Small intestine (tissue), 7 donors: ENCODE measurements around the gene CDK7. TPM values are rescaled to one million over a fixed set of nuclear protein-coding genes. Genes with fewer than 3 reads are reported as not detected.

Experiments used
- DNase-seq, 2 donors: peaks; one replicate each; pipeline versions ENCODE4 v3.0.0 to v3.0.0-alpha.2; 2013
- FAIRE-seq: peaks from 2 replicates; lab custom pipeline; 2012; peaks lifted over from hg19 to GRCh38; lab: Jason Lieb, UNC
- H3K27ac ChIP-seq, 3 donors: one replicate each; pipeline ENCODE4 v1.5.1; 2013; ENCODE audit warnings: low read length in 2 of 3, mild to moderate bottlenecking in 2 of 3, control low read depth in 1 of 3, inconsistent platforms in 1 of 3, low read depth in 1 of 3, moderate library complexity in 1 of 3
- H3K27me3 ChIP-seq, 3 donors: one replicate each; pipeline ENCODE4 v1.6.1; 2013; ENCODE audit warnings: low read length in 3 of 3, inconsistent platforms in 1 of 3; ENCODE audit not compliant: control insufficient read depth in 3 of 3, insufficient read depth in 3 of 3
- H3K36me3 ChIP-seq, 3 donors: one replicate each; pipeline ENCODE4 v1.6.1; 2013; ENCODE audit warnings: low read length in 3 of 3, inconsistent platforms in 1 of 3, low read depth in 1 of 3, mild to moderate bottlenecking in 1 of 3, moderate library complexity in 1 of 3; ENCODE audit not compliant: control insufficient read depth in 3 of 3, insufficient read depth in 2 of 3
- H3K4me1 ChIP-seq, 3 donors: one replicate each; pipeline ENCODE4 v1.6.1; 2013; ENCODE audit warnings: low read length in 2 of 3, inconsistent platforms in 1 of 3, low read depth in 1 of 3, mild to moderate bottlenecking in 1 of 3, moderate library complexity in 1 of 3; ENCODE audit not compliant: control insufficient read depth in 3 of 3, insufficient read depth in 2 of 3
- H3K4me3 ChIP-seq, 3 donors: one replicate each; pipeline ENCODE4 v1.5.1; 2013; ENCODE audit warnings: low read length in 3 of 3, control low read depth in 1 of 3, inconsistent platforms in 1 of 3, low read depth in 1 of 3, mild to moderate bottlenecking in 1 of 3, moderate library complexity in 1 of 3
- H3K9me3 ChIP-seq, 2 donors: one replicate each; pipeline ENCODE4 v1.6.1; 2013; ENCODE audit warnings: low read depth in 1 of 2, low read length in 1 of 2; ENCODE audit not compliant: control insufficient read depth in 2 of 2, insufficient read depth in 1 of 2
- WGBS, 3 donors: extraction: QIAGEN DNeasy Blood & Tissue Kit; methylation state at CpG; one replicate each; pipeline ENCODE4 v1.1.7; 2013; 5-methylcytosine and 5-hydroxymethylcytosine counted together
- polyA plus RNA-seq, 4 donors: library from polyadenylated mRNA; stranded (reverse) in 3 of 4; unstranded in 1 of 4; fragments of 200-250 nt in 3 of 4; fragments of 120-200 nt in 1 of 4; gene quantifications; one replicate each; pipeline versions ENCODE4 v1.2.1 to v1.2.3, GENCODE V29; 2013
- donor health status: healthy with polysubstance abuse.
- donor health status: control.
- donor health status: control.
- donor health status: Bipolar disorder and iron deficiency.
- donor health status: healthy.

Gene CDK7
- polyA plus RNA-seq, 4 donors: 19.7 to 38.8 (median 22.1) TPM

GRCh38 chr5:69265931-69266330 lies 31.2 kb downstream of the CDK7 start:
- Histone ChIP-seq H3K36me3 (peaks cover 4 to 35% (median 15%) of the 10 kb centered on the region in 3 donors), H3K27ac (no peak overlapping the region), H3K27me3 (no peaks in the 10 kb centered on the region), H3K4me3 (no peak overlapping the region), H3K4me1 (no peaks in the 10 kb centered on the region), H3K9me3 (no peaks in the 10 kb centered on the region)
- no peak for FAIRE-seq
- DNase-seq: peak in 1 of 2 donors; percentile 9
- 84 to 93% (median 91%) methylated on average over 11 of the region's 11 CpGs for WGBS, 3 donors

- no peaks in the 10 kb centered on the region for H3K27me3 ChIP-seq
- 90 to 95% (median 95%) methylated on average over 5 of the region's 5 CpGs for WGBS, 3 donors
- FAIRE-seq: no peak
- peaks cover 2 to 37% (median 10%) of the 10 kb centered on the region in 3 donors for H3K36me3 ChIP-seq
- no peak overlapping the region for H3K27ac ChIP-seq
- no peaks in the 10 kb centered on the region for H3K9me3 ChIP-seq
- no peak for DNase-seq
- H3K4me3 ChIP-seq: no peak overlapping the region
- H3K4me1 ChIP-seq: no peaks in the 10 kb centered on the region
Observed at GRCh38 chr5:69268899-69269298, 34.2 kb downstream of the CDK7 start.

- no peak for FAIRE-seq
- Histone ChIP-seq H3K27ac (no peak overlapping the region), H3K36me3 (peaks cover 2 to 40% (median 8%) of the 10 kb centered on the region in 3 donors)
Observed at GRCh38 chr5:69270840-69271239, 36.2 kb downstream of the CDK7 start.

GRCh38 chr5:69271376-69271775 lies 36.7 kb downstream of the CDK7 start:
- 79 to 84% (median 81%) methylated on average over 4 of the region's 4 CpGs for WGBS, 3 donors
- no peaks in the 10 kb centered on the region for H3K9me3 ChIP-seq
- FAIRE-seq (no peak), DNase-seq (no peak)
- H3K4me3 ChIP-seq: no peak overlapping the region
- no peaks in the 10 kb centered on the region for H3K27me3 ChIP-seq
- no peak overlapping the region for H3K27ac ChIP-seq
- H3K36me3 ChIP-seq: peaks cover 2 to 41% (median 9%) of the 10 kb centered on the region in 3 donors
- no peaks in the 10 kb centered on the region for H3K4me1 ChIP-seq

More at GRCh38 chr5:69270840-69271239, 36.2 kb downstream of the CDK7 start:
- H3K27me3 ChIP-seq: no peaks in the 10 kb centered on the region
- H3K9me3 ChIP-seq: no peaks in the 10 kb centered on the region
- DNase-seq: no peak
- H3K4me1 ChIP-seq: no peaks in the 10 kb centered on the region
- no peak overlapping the region for H3K4me3 ChIP-seq
- 32 to 52% (median 39%) methylated on average over 1 of the region's 1 CpG for WGBS, 3 donors

GRCh38 chr5:69275563-69275962 lies 40.9 kb downstream of the CDK7 start:
- no peak for DNase-seq
- Histone ChIP-seq H3K9me3 (no peaks in the 10 kb centered on the region), H3K27ac (peak overlapping the region in 1 of 3 donors; percentile 69), H3K27me3 (no peaks in the 10 kb centered on the region), H3K4me1 (no peaks in the 10 kb centered on the region), H3K36me3 (peaks cover 6 to 37% (median 10%) of the 10 kb centered on the region in 3 donors), H3K4me3 (no peak overlapping the region)
- WGBS, 3 donors: 97 to 99% (median 98%) methylated on average over 7 of the region's 7 CpGs
- no peak for FAIRE-seq

- Histone ChIP-seq H3K36me3 (peaks cover 9 to 42% (median 10%) of the 10 kb centered on the region in 3 donors), H3K4me3 (no peak overlapping the region), H3K4me1 (no peaks in the 10 kb centered on the region), H3K9me3 (no peaks in the 10 kb centered on the region), H3K27me3 (no peaks in the 10 kb centered on the region), H3K27ac (peak overlapping the region in 1 of 3 donors; percentile 69)
- 67 to 72% (median 72%) methylated on average over 5 of the region's 5 CpGs for WGBS, 3 donors
- DNase-seq (peak in 1 of 2 donors; percentile 70), FAIRE-seq (no peak)
Observed at GRCh38 chr5:69276422-69277174, 41.9 kb downstream of the CDK7 start.

- DNase-seq: no peak
- no peak for FAIRE-seq
- Histone ChIP-seq H3K36me3 (peaks cover 9 to 47% (median 9%) of the 10 kb centered on the region in 3 donors), H3K27me3 (no peaks in the 10 kb centered on the region), H3K4me3 (no peak overlapping the region), H3K9me3 (no peaks in the 10 kb centered on the region), H3K27ac (no peak overlapping the region), H3K4me1 (no peaks in the 10 kb centered on the region)
- 88 to 94% (median 93%) methylated on average over 5 of the region's 5 CpGs for WGBS, 3 donors
Observed at GRCh38 chr5:69279517-69279916, 44.8 kb downstream of the CDK7 start.

GRCh38 chr5:69281114-69281513 lies 46.4 kb downstream of the CDK7 start:
- no peak overlapping the region for H3K27ac ChIP-seq
- H3K4me3 ChIP-seq: no peak overlapping the region
- FAIRE-seq (no peak), DNase-seq (no peak)
- no peaks in the 10 kb centered on the region for H3K27me3 ChIP-seq
- peaks cover 9 to 43% (median 10%) of the 10 kb centered on the region in 3 donors for H3K36me3 ChIP-seq
- 97 to 100% (median 100%) methylated on average over 1 of the region's 1 CpG for WGBS, 3 donors
- no peaks in the 10 kb centered on the region for H3K4me1 ChIP-seq
- no peaks in the 10 kb centered on the region for H3K9me3 ChIP-seq
